ENCODE data around the gene MBOAT7. TPM values are rescaled to one million over a fixed set of nuclear protein-coding genes. Genes with fewer than 3 reads are reported as not detected.

Gene MBOAT7
- polyA plus RNA-seq, 1 of the 3 experiments (the other 2 are of a cell fraction), result 80.8 TPM

GRCh38 chr19:54155694-54156093, 33.7 kb downstream of the MBOAT7 start:
- no peak overlapping the region for H2AFZ ChIP-seq (ENCODE audit: low read depth)
- no peaks in the 10 kb centered on the region for H4K20me1 ChIP-seq (ENCODE audit: insufficient read depth)
- peaks cover 19% of the 10 kb centered on the region for H3F3A ChIP-seq (replicated peaks; ENCODE audit: insufficient read depth)
- H3K9me3 ChIP-seq, result no peaks in the 10 kb centered on the region
- TF ChIP-seq RCOR1 (IDR thresholded peaks at IDR 0.05; ENCODE audit: low read length) (no peak), GABPA (IDR thresholded peaks at IDR 0.05; ENCODE audit: low read depth) (no peak), ZBTB33 (IDR thresholded peaks at IDR 0.05; ENCODE audit: borderline replicate concordance, low read depth) (no peak), USF2 (IDR thresholded peaks at IDR 0.05; ENCODE audit: borderline replicate concordance, low read depth, low read length) (no peak), REST (IDR thresholded peaks at IDR 0.05; ENCODE audit: low read depth, low read length) (no peak), RXRA (IDR thresholded peaks at IDR 0.05; ENCODE audit: borderline replicate concordance, low read depth) (no peak), RFX5 (IDR thresholded peaks at IDR 0.05; ENCODE audit: low read length) (no peak), SIN3A (IDR thresholded peaks at IDR 0.05; ENCODE audit: borderline replicate concordance, low read depth, low read length) (no peak), MAX (IDR thresholded peaks at IDR 0.05; ENCODE audit: low read depth) (no peak), JUND (IDR thresholded peaks at IDR 0.05) (no peak)
- CTCF ChIA-PET, result interaction anchor here (0.7 kb wide), 1 partner anchor 11 kb away, joined by 3 read pairs; no protein-coding TSS in a partner anchor
- H3K4me1 ChIP-seq (ENCODE audit: control insufficient read depth in 1 of 2, insufficient read depth in 2 of 2, low read depth in 1 of 2, low read length in 1 of 2), result peaks cover 7 to 13% of the 10 kb centered on the region in 2 experiments; a peak in 2 of 4 replicates
- H3K79me2 ChIP-seq (ENCODE audit: insufficient read depth), result peaks cover 12% of the 10 kb centered on the region; the same call in 1 of the 2 replicates
- peaks cover 33 to 61% of the 10 kb centered on the region in 2 experiments for H3K36me3 ChIP-seq (replicated peaks in 1 of 2; ENCODE audit: control insufficient read depth in 1 of 2, insufficient read depth in 2 of 2, low read length in 1 of 2)
- no peaks in the 10 kb centered on the region for H3K27me3 ChIP-seq (ENCODE audit: insufficient read depth)
- H3K4me2 ChIP-seq, result no peak overlapping the region
- no peak for DNase-seq
- no peaks in the 10 kb centered on the region for H3K9me2 ChIP-seq
- H3K9ac ChIP-seq, result no peak overlapping the region
- POLR2A ChIA-PET, result no interaction called here
- H3K27ac ChIP-seq (ENCODE audit: low read depth in 2 of 2, low read length in 1 of 2), result no peak overlapping the region
- no peak overlapping the region for H3K4me3 ChIP-seq (ENCODE audit: low read depth in 2 of 2, low read length in 1 of 2)
- WGBS (ENCODE audit: low lambda C conversion rate), result 91% methylated on average over 19 of the region's 19 CpGs

Data from SK-N-SH (cell line).